Astrocyte of the cerebellum (primary cell): ENCODE results near the gene SRPK2.
"Not testable (repeated sequence)": the region's sequence is repeated elsewhere in the genome, so short reads cannot be mapped to it uniquely, and the experiment has no call there.

Source experiments
- DNase-seq: peaks from one replicate; pipeline ENCODE4 v3.0.0-alpha.2; 2011; ENCODE audit warnings: low read depth
- H3K4me3 ChIP-seq: 2 replicates; pipeline ENCODE4 v1.5.1; 2011; ENCODE audit warnings: mild to moderate bottlenecking, low read depth, low read length, moderate library complexity
- CTCF ChIP-seq: IDR thresholded peaks from 2 replicates; pipeline ENCODE4 v1.5.1; 2012; ENCODE audit warnings: low read length, low read depth, moderate library complexity, mild to moderate bottlenecking; ENCODE audit errors: missing control alignments
- in situ Hi-C: cut with HindIII; loops from 2 replicates; pipeline ENCODE4 v1.10.0; 2017; ENCODE audit warnings: low sequenced_read_pairs

The SRPK2 gene

DNA sequence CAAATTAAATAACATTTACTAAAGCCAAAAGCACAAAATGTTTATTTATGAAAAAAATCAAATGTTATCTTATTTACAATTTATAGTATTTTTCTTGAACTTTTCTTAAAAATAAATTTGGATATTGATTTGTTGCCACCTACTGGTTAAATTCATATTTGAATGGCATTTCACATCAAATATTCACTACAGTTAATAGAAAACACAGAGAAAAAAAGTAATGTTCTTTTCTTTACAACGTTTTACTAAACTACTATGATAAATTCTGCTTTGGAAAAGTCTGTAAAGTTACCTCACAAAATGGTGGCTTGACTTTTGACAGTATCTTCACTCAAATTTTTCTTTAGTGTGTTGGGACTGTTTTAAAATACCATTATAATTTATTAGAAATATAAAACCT lies 52.7 kb downstream of the SRPK2 start:
- no peak overlapping the region for H3K4me3 ChIP-seq
- no peak for TF ChIP-seq CTCF
- no peak for DNase-seq
- in situ Hi-C loops: no loop called here

DNA sequence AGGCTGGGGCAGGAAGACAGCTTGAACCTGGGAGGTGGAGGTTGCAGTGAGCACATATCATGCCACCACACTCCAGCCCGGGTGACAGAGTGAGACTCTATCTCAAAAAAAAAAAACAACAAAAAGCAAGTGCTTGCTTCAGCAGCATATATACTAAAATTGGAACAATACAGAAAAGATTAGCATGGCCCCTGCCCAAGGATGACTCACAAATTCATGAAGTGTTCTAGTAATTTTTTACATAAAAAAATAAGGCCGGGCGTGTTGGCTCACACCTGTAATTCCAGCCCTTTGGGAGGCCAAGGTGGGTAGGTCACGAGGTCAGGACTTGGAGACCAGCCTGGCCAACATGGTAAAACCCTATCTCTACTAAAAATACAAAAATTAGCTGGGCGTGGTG lies 56.1 kb downstream of the SRPK2 start:
- in situ Hi-C loops, H3K4me3 ChIP-seq, DNase-seq: not testable (repeated sequence)

- no peak overlapping the region for H3K4me3 ChIP-seq
- no peak for TF ChIP-seq CTCF
- DNase-seq: no peak
- in situ Hi-C loops: no loop called here
Observed at GRCh38 chr7:105330526-105330925, 58.2 kb downstream of the SRPK2 start.

DNA sequence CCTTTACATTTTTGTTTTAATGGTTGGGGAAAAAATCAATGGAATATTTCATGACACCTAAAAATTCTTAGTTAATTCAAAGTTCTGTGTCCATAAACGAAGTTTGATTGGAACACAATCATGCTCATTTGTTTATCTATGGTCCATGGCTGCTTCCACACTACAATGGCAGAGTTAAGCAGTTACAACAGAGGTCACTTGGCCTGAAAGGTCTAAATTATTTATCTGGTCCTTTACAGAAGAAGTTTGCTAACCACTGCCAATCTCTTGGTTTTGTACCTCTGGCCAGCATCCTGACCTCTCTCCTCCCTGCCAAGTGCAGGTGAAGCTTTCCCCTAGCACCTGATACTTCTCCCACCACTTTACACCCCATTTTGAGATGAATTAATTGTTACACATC lies 61.5 kb downstream of the SRPK2 start:
- H3K4me3 ChIP-seq: no peak overlapping the region
- DNase-seq: no peak
- in situ Hi-C loops: no loop called here
- no peak for TF ChIP-seq CTCF

- TF ChIP-seq CTCF: no peak
- no peak for DNase-seq
- in situ Hi-C loops: no loop called here
Observed at GRCh38 chr7:105325216-105325904, 63.4 kb downstream of the SRPK2 start.

DNA sequence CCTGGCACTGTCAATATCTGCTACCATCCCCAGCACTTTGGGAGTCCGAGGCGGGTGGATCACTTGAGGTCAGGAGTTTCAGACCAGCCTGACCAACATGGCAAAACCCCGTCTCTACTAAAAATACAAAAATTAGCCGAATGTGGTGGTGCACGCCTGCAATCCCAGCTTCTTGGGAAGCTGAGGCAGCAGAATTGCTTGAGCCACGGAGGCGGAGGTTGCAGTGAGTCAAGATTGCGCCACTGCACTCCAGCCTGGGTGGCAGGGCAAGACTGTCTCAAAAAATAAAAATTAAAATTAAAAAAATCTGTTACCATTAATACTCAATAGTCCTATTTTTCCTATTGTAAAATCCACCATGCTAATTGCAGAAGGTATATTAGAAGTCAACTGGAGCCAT lies 64.1 kb downstream of the SRPK2 start:
- in situ Hi-C loops, H3K4me3 ChIP-seq, DNase-seq: not testable (repeated sequence)

More at GRCh38 chr7:105325216-105325904, 63.4 kb downstream of the SRPK2 start:
- no peak overlapping the region for H3K4me3 ChIP-seq

- DNase-seq: no peak
- in situ Hi-C loops: no loop called here
- no peak overlapping the region for H3K4me3 ChIP-seq
- no peak for TF ChIP-seq CTCF
Observed at GRCh38 chr7:105323366-105323765, 65.4 kb downstream of the SRPK2 start.
